H1 (cell line): ENCODE measurements around the gene PEX14. TPM values are rescaled to one million over a fixed set of nuclear protein-coding genes. Genes with fewer than 3 reads are reported as not detected.

Experiments used
- CTCF ChIA-PET: fragments of 300-600 bp; sonication (Branson Sonifier 250); formaldehyde crosslinking; loops from one replicate; lab custom pipeline; 2021; ENCODE audit not compliant: partially characterized antibody; lab: Charles Lee
- POLR2A ChIA-PET: fragments of 300-600 bp; sonication (Branson Sonifier 250); formaldehyde crosslinking; loops from one replicate; lab custom pipeline; 2021; ENCODE audit warnings: inconsistent platforms; ENCODE audit not compliant: partially characterized antibody; lab: Charles Lee
- DNase-seq, 2 experiments: peaks; one replicate each; pipeline versions ENCODE4 v3.0.0 to v3.0.0-alpha.2; 2010 to 2022; ENCODE audit warnings: low spot score in 2 of 2, low read depth in 1 of 2, mixed read lengths in 1 of 2
- FAIRE-seq: peaks from 2 replicates; lab custom pipeline; 2011; peaks lifted over from hg19 to GRCh38; lab: Jason Lieb, UNC
- H2AFZ ChIP-seq: 2 replicates; pipeline ENCODE4 v1.8.1; 2012; ENCODE audit warnings: low read length, inconsistent platforms
- H2AK5ac ChIP-seq: 2 replicates; pipeline ENCODE4 v1.6.1; 2013; ENCODE audit warnings: low read depth, low read length
- H2BK120ac ChIP-seq: replicated peaks from 2 replicates; pipeline ENCODE3; 2013; ENCODE audit warnings: low read depth, low read length, inconsistent platforms
- H2BK12ac ChIP-seq: 2 replicates; pipeline ENCODE4 v1.6.1; 2013; ENCODE audit warnings: low read depth, low read length
- H2BK15ac ChIP-seq: 2 replicates; pipeline ENCODE4 v1.6.1; 2013; ENCODE audit warnings: low read length
- H2BK20ac ChIP-seq: 2 replicates; pipeline ENCODE4 v1.6.1; 2013; ENCODE audit warnings: low read length
- H2BK5ac ChIP-seq: 2 replicates; pipeline ENCODE4 v1.6.1; 2013; ENCODE audit warnings: low read depth, low read length
- H3K14ac ChIP-seq: 2 replicates; pipeline ENCODE4 v1.6.1; 2013; ENCODE audit warnings: inconsistent platforms; ENCODE audit not compliant: insufficient read length
- H3K18ac ChIP-seq: 2 replicates; pipeline ENCODE4 v1.6.1; 2013; ENCODE audit warnings: low read length; ENCODE audit errors: extremely low read depth
- H3K23ac ChIP-seq: 2 replicates; pipeline ENCODE4 v1.6.1; 2013; ENCODE audit warnings: inconsistent platforms; ENCODE audit not compliant: insufficient read length
- H3K23me2 ChIP-seq: 2 replicates; pipeline ENCODE4 v1.6.1; 2013; ENCODE audit warnings: low read depth, low read length
- H3K27ac ChIP-seq: 2 replicates; pipeline ENCODE4 v1.6.1; 2011; ENCODE audit warnings: low read depth, low read length, inconsistent platforms
- H3K27me3 ChIP-seq, 4 experiments: replicated peaks in 1 of 4; 1 replicate in 1 of 4; 2 replicates in 3 of 4; pipeline versions ENCODE4 v1.6.1 to v1.8.1; 2011 to 2013; ENCODE audit warnings: low read length in 3 of 4, mild to moderate bottlenecking in 3 of 4, inconsistent platforms in 2 of 4, mixed read lengths in 2 of 4, moderate library complexity in 1 of 4; ENCODE audit not compliant: control insufficient read depth in 3 of 4, insufficient read depth in 3 of 4; ENCODE audit errors: extremely low read depth in 1 of 4
- H3K36me3 ChIP-seq, 4 experiments: 2 replicates each; pipeline versions ENCODE4 v1.6.1 to v1.8.1; 2011 to 2013; ENCODE audit warnings: mild to moderate bottlenecking in 4 of 4, low read length in 3 of 4, moderate library complexity in 2 of 4, control low read depth in 1 of 4, inconsistent platforms in 1 of 4; ENCODE audit not compliant: insufficient read depth in 4 of 4, control insufficient read depth in 2 of 4
- H3K4ac ChIP-seq: replicated peaks from 2 replicates; pipeline ENCODE3; 2013; ENCODE audit warnings: low read length, low read depth, mixed read lengths, inconsistent platforms; ENCODE audit not compliant: insufficient read length
- H3K4me1 ChIP-seq, 4 experiments: replicated peaks in 1 of 4; 1 replicate in 1 of 4; 2 replicates in 3 of 4; pipeline versions ENCODE4 v1.6.1 to v1.8.1; 2011 to 2013; ENCODE audit warnings: low read length in 3 of 4, inconsistent platforms in 2 of 4, mixed read lengths in 1 of 4; ENCODE audit not compliant: insufficient read depth in 4 of 4, control insufficient read depth in 3 of 4
- H3K4me2 ChIP-seq, 2 experiments: 2 replicates each; pipeline versions ENCODE4 v1.6.1 to v1.8.1; 2011 to 2013; ENCODE audit warnings: low read depth in 2 of 2, low read length in 2 of 2, control low read depth in 1 of 2, inconsistent platforms in 1 of 2, mild to moderate bottlenecking in 1 of 2; ENCODE audit not compliant: insufficient read depth in 1 of 2
- H3K4me3 ChIP-seq, 4 experiments: fragments of 200-600, 300-600 bp in 1 of 4; sonication (generic), shearing (Covaris generic), sonication (Bioruptor Twin) in 1 of 4; 2 replicates each; pipeline versions ENCODE4 v1.5.1 to v1.8.1; 2011 to 2016; ENCODE audit warnings: low read length in 4 of 4, low read depth in 3 of 4, control low read depth in 2 of 4, inconsistent platforms in 2 of 4, mild to moderate bottlenecking in 2 of 4, mixed read lengths in 1 of 4, moderate library complexity in 1 of 4; ENCODE audit not compliant: insufficient read depth in 2 of 4; ENCODE audit errors: extremely low read depth in 1 of 4
- H3K56ac ChIP-seq: replicated peaks from 2 replicates; pipeline ENCODE3; 2013; ENCODE audit warnings: low read depth, mild to moderate bottlenecking, mixed read lengths, low read length, inconsistent platforms; ENCODE audit not compliant: insufficient read length
- H3K79me1 ChIP-seq: 2 replicates; pipeline ENCODE4 v1.6.1; 2013; ENCODE audit warnings: low read depth, low read length, control low read depth
- H3K79me2 ChIP-seq, 2 experiments: 2 replicates each; pipeline versions ENCODE4 v1.6.1 to v1.8.1; 2012 to 2013; ENCODE audit warnings: low read length in 2 of 2, mild to moderate bottlenecking in 2 of 2, inconsistent platforms in 1 of 2; ENCODE audit not compliant: insufficient read depth in 2 of 2, control insufficient read depth in 1 of 2
- H3K9ac ChIP-seq, 4 experiments: replicated peaks in 1 of 4; 1 replicate in 1 of 4; 2 replicates in 3 of 4; pipeline versions ENCODE4 v1.6.1 to v1.8.1; 2011 to 2013; ENCODE audit warnings: low read depth in 3 of 4, low read length in 3 of 4, control low read depth in 2 of 4, mild to moderate bottlenecking in 2 of 4, moderate library complexity in 2 of 4, inconsistent platforms in 1 of 4; ENCODE audit errors: extremely low read depth in 1 of 4
- H3K9me3 ChIP-seq, 2 experiments: 2 replicates each; pipeline versions ENCODE4 v1.6.1 to v1.8.1; 2012 to 2013; ENCODE audit warnings: mild to moderate bottlenecking in 2 of 2, moderate library complexity in 2 of 2, control low read depth in 1 of 2, inconsistent platforms in 1 of 2, low read depth in 1 of 2, low read length in 1 of 2, mixed read lengths in 1 of 2; ENCODE audit not compliant: insufficient read depth in 2 of 2
- H4K20me1 ChIP-seq, 2 experiments: replicated peaks in 1 of 2; 2 replicates each; pipeline versions ENCODE3 to v1.8.1; 2011 to 2013; ENCODE audit warnings: inconsistent platforms in 2 of 2, low read length in 2 of 2, mild to moderate bottlenecking in 1 of 2; ENCODE audit not compliant: insufficient read depth in 2 of 2, control insufficient read depth in 1 of 2
- H4K5ac ChIP-seq: 2 replicates; pipeline ENCODE4 v1.6.1; 2013; ENCODE audit warnings: low read length, low read depth, mixed read lengths, inconsistent platforms; ENCODE audit not compliant: insufficient read length
- H4K8ac ChIP-seq: 2 replicates; pipeline ENCODE4 v1.8.0; 2013; ENCODE audit warnings: mild to moderate bottlenecking, moderate library complexity, low read length, inconsistent platforms; ENCODE audit not compliant: insufficient read depth; ENCODE audit errors: extremely low read depth
- H4K91ac ChIP-seq: replicated peaks from 2 replicates; pipeline ENCODE3; 2013; ENCODE audit warnings: low read length, mixed read lengths, inconsistent platforms; ENCODE audit not compliant: insufficient read length
- CBX5 ChIP-seq: fragments of 300-800, 300-1000 bp; sonication (generic); IDR thresholded peaks from 2 replicates; pipeline ENCODE4 v1.7.1; 2016; ENCODE audit warnings: antibody characterized with exemption, low read length, low read depth
- WGBS, 2 experiments: shearing (Covaris generic) in 1 of 2; methylation state at CpG; one replicate each; pipeline versions ENCODE4 v1.1.6 to v1.1.7; 2013 to 2015; ENCODE audit warnings: low lambda C conversion rate in 2 of 2, mixed read lengths in 2 of 2, inconsistent platforms in 1 of 2, low coverage in 1 of 2, missing lambda C conversion rate in 1 of 2; ENCODE audit not compliant: insufficient replicate concordance in 2 of 2, insufficient coverage in 1 of 2, insufficient read length in 1 of 2; ENCODE audit errors: extremely low coverage in 1 of 2, missing lambda C conversion rate in 1 of 2; 5-methylcytosine and 5-hydroxymethylcytosine counted together
- polyA plus RNA-seq, 7 experiments: library from polyadenylated mRNA; depleted of rRNA in 3 of 7; stranded (reverse) in 5 of 7; unstranded in 2 of 7; fragments of >200 nt in 5 of 7; fragments of 200-250 nt in 2 of 7; gene quantifications; 1 replicate in 5 of 7; 2 replicates in 1 of 7; 4 replicates in 1 of 7; pipeline versions ENCODE4 v1.2.1 to v1.2.3, GENCODE V29; 2011 to 2013; ENCODE audit warnings: missing spikeins in 2 of 7, mixed read lengths in 2 of 7
- total RNA-seq: library from RNA; stranded (reverse); fragmentation: NEBNext Ultra II Directional; extraction: Animal tissue kit (Norgen Biotek cat#: 25700); gene quantifications from 2 replicates; pipeline ENCODE4 v1.2.1, GENCODE V29; 2021
- TF ChIP-seq, protein P1 (sequence below): IDR thresholded peaks from 2 replicates; pipeline ENCODE4 v1.6.1; 2012; ENCODE audit warnings: low read length, inconsistent platforms

Gene PEX14
- total and polyA plus RNA-seq, 2 of the 8 experiments (the other 6 are each of a cell fraction or from before 2014, with no cell fraction given): 13.0 to 19.8 TPM

DNA sequence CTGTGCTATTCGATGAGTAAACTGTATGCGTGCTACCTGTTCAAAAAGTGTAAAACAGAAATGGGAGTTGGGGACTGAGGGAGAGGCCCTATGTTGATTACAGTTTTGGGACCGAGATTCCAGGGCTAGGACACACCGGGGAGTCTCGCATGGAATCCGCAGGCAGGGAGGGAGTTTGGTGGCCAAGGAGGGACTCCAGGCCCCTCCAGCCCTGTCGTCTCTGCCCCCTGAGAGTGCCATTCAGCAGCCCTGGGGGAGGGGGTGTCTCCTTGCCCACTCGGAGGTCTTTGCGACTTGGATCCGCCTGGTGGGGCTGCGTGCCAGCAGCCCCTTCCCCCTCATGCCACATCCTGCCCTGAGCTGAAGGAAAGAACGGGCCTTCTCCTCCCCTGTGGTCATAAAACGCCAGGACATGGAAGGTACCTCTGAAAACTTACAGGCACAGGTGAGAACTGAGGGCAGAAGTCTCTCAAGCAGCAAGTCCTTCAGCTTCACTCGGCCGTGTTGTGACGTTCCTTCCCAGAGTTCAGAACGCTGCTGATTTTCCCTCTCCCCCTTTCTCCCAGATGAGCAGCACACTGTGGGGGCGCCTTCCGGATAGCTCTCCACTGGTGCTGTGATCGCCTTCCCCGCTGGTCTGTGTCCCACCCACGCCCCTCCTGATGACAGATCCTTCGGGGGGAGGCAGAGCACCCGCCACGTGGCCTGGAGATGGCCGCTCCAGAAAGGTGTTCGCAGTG is 141.4 kb downstream of the PEX14 start:
- no peak overlapping the region for H3K27ac ChIP-seq

More for the DNA sequence above, 141.4 kb downstream of the PEX14 start:
- Histone ChIP-seq H3K9me3 (no peaks in the 10 kb centered on the region), H3K18ac (no peak overlapping the region; the same call in 1 of the 2 replicates), H3K23ac (no peak overlapping the region), H2BK20ac (no peak overlapping the region), H2AFZ (no peak overlapping the region), H3K23me2 (no peaks in the 10 kb centered on the region), H3K9ac (no peak overlapping the region; a peak in 3 of 7 replicates), H4K20me1 (no peaks in the 10 kb centered on the region), H3K27me3 (no peaks in the 10 kb centered on the region), H3K4me2 (no peak overlapping the region), H3K56ac (no peak overlapping the region), H2BK120ac (no peak overlapping the region), H3K4ac (peak overlapping the region; percentile 13), H3K79me2 (no peaks in the 10 kb centered on the region), H2BK5ac (0 out of 2 replicates have a peak overlapping the region, but pooled peaks have one; percentile 12), H3K79me1 (peaks cover 9% of the 10 kb centered on the region), H3K4me1 (peaks cover 0 to 11% (median 3%) of the 10 kb centered on the region in 4 experiments; a peak in 3 of 7 replicates), H4K5ac (no peak overlapping the region), H4K8ac (no peak overlapping the region; the same call in none of the 2 replicates), H3K14ac (no peak overlapping the region), H4K91ac (no peak overlapping the region), H3K36me3 (no peaks in the 10 kb centered on the region), H3K4me3 (no peak overlapping the region)
- POLR2A ChIA-PET: no interaction called here
- no peak for DNase-seq
- WGBS, 2 experiments: 87% methylated on average over 25 of the region's 27 CpGs; no CpG with 5 or more reads in 1 of the 2 experiments
- TF ChIP-seq, protein P1, sequence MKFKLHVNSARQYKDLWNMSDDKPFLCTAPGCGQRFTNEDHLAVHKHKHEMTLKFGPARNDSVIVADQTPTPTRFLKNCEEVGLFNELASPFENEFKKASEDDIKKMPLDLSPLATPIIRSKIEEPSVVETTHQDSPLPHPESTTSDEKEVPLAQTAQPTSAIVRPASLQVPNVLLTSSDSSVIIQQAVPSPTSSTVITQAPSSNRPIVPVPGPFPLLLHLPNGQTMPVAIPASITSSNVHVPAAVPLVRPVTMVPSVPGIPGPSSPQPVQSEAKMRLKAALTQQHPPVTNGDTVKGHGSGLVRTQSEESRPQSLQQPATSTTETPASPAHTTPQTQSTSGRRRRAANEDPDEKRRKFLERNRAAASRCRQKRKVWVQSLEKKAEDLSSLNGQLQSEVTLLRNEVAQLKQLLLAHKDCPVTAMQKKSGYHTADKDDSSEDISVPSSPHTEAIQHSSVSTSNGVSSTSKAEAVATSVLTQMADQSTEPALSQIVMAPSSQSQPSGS: no peak
- no peak for TF ChIP-seq CBX5
- TF ChIP-seq, all 59 proteins: peak for 0
- CTCF ChIA-PET: interaction anchor here (0.6 to 1.1 kb wide), 3 partner anchors 10 to 104 kb away, joined by 3 to 4 read pairs (median 3); no protein-coding TSS in a partner anchor
- H2BK12ac ChIP-seq: no peak overlapping the region
- H2AK5ac ChIP-seq: no peak overlapping the region
- FAIRE-seq: no peak
- no peak overlapping the region for H2BK15ac ChIP-seq
